SK-N-SH (cell line): ENCODE measurements around the gene ADRA2A. TPM values are rescaled to one million over a fixed set of nuclear protein-coding genes. Genes with fewer than 3 reads are reported as not detected.

Experiments
- CTCF ChIA-PET: fragments of 300-600, 350-600 bp; formaldehyde crosslinking; extraction: SDS; loops from one replicate; lab custom pipeline; 2021; lab: Yijun Ruan, JAX
- POLR2A ChIA-PET: fragments of 350-600 bp; sonication (Branson Sonifier 250); formaldehyde crosslinking; extraction: SDS; loops from one replicate; lab custom pipeline; 2020; ENCODE audit warnings: antibody characterized with exemption, inconsistent platforms; lab: Yijun Ruan, JAX
- DNase-seq: peaks from one replicate; pipeline ENCODE4 v3.0.0; 2012
- H2AFZ ChIP-seq: fragments of 200-600 bp; sonication (generic); 2 replicates; pipeline ENCODE4 v1.8.1; 2016; ENCODE audit warnings: antibody characterized with exemption, mild to moderate bottlenecking, low read depth
- H3F3A ChIP-seq: fragments of 200-600 bp; sonication (generic); replicated peaks from 2 replicates; pipeline ENCODE3; 2016; ENCODE audit warnings: antibody characterized with exemption, mild to moderate bottlenecking; ENCODE audit not compliant: insufficient read depth
- H3K27ac ChIP-seq, 2 experiments: fragments of 200-500 bp in 1 of 2; fragments of 200-600 bp in 1 of 2; sonication (Bioruptor generic) in 1 of 2; sonication (generic), shearing (Covaris generic) in 1 of 2; 2 replicates each; pipeline versions ENCODE4 v1.5.1 to v1.6.1; 2014 to 2016; ENCODE audit warnings: low read depth in 2 of 2, inconsistent platforms in 1 of 2, low read length in 1 of 2, mild to moderate bottlenecking in 1 of 2, mixed read lengths in 1 of 2
- H3K27me3 ChIP-seq: fragments of 200-600 bp; sonication (generic), shearing (Covaris generic); 2 replicates; pipeline ENCODE4 v1.6.1; 2016; ENCODE audit warnings: mixed run types; ENCODE audit not compliant: insufficient read depth
- H3K36me3 ChIP-seq, 2 experiments: fragments of 200-500 bp in 1 of 2; fragments of 200-600 bp in 1 of 2; sonication (Bioruptor generic) in 1 of 2; sonication (generic) in 1 of 2; replicated peaks in 1 of 2; 2 replicates each; pipeline versions ENCODE3 to v1.5.1; 2014 to 2016; ENCODE audit warnings: low read length in 1 of 2, mild to moderate bottlenecking in 1 of 2; ENCODE audit not compliant: insufficient read depth in 2 of 2, control insufficient read depth in 1 of 2
- H3K4me1 ChIP-seq, 2 experiments: fragments of 200-500 bp in 1 of 2; fragments of 200-600 bp in 1 of 2; sonication (Bioruptor generic) in 1 of 2; sonication (generic), shearing (Covaris generic) in 1 of 2; 2 replicates each; pipeline versions ENCODE4 v1.5.1 to v1.6.1; 2014 to 2016; ENCODE audit warnings: low read depth in 1 of 2, low read length in 1 of 2, mixed run types in 1 of 2; ENCODE audit not compliant: insufficient read depth in 2 of 2, control insufficient read depth in 1 of 2
- H3K4me2 ChIP-seq: fragments of 200-600 bp; sonication (generic), shearing (Covaris generic); 2 replicates; pipeline ENCODE4 v1.6.1; 2017; ENCODE audit warnings: mixed run types
- H3K4me3 ChIP-seq, 2 experiments: fragments of 200-500 bp in 1 of 2; fragments of 200-600 bp in 1 of 2; sonication (Bioruptor generic) in 1 of 2; sonication (generic), shearing (Covaris generic) in 1 of 2; 2 replicates each; pipeline versions ENCODE4 v1.5.1 to v1.8.1; 2014 to 2016; ENCODE audit warnings: low read depth in 2 of 2, inconsistent platforms in 1 of 2, low read length in 1 of 2, mild to moderate bottlenecking in 1 of 2, mixed read lengths in 1 of 2, moderate library complexity in 1 of 2
- H3K79me2 ChIP-seq: fragments of 200-600 bp; sonication (generic); 2 replicates; pipeline ENCODE4 v1.8.1; 2017; ENCODE audit warnings: mild to moderate bottlenecking; ENCODE audit not compliant: insufficient read depth
- H3K9ac ChIP-seq: fragments of 200-600 bp; sonication (generic); 2 replicates; pipeline ENCODE4 v1.6.1; 2017; ENCODE audit warnings: mixed run types
- H3K9me2 ChIP-seq: fragments of 200-600 bp; sonication (generic); 2 replicates; pipeline ENCODE4 v1.6.1; 2017; ENCODE audit warnings: mixed run types
- H3K9me3 ChIP-seq: fragments of 200-600 bp; sonication (generic); 2 replicates; pipeline ENCODE4 v1.6.1; 2017; ENCODE audit warnings: mixed run types, mild to moderate bottlenecking, moderate library complexity
- H4K20me1 ChIP-seq: fragments of 200-600 bp; sonication (generic); 2 replicates; pipeline ENCODE4 v1.6.1; 2017; ENCODE audit warnings: mild to moderate bottlenecking, mixed run types; ENCODE audit not compliant: insufficient read depth
- ELF1 ChIP-seq: IDR thresholded peaks from 2 replicates; pipeline ENCODE4 v1.4.0; 2012
- FOSL2 ChIP-seq: IDR thresholded peaks from 2 replicates; pipeline ENCODE4 v1.4.0; 2012; ENCODE audit warnings: low read depth, mild to moderate bottlenecking, moderate library complexity, borderline replicate concordance
- FOXJ3 ChIP-seq: sonication (generic); formaldehyde crosslinking; IDR thresholded peaks from 2 replicates; pipeline ENCODE4 v1.5.1; 2020; ENCODE audit warnings: mild to moderate bottlenecking, missing genetic modification reagents
- FOXM1 ChIP-seq: IDR thresholded peaks from 2 replicates; pipeline ENCODE4 v1.4.0; 2012; ENCODE audit warnings: low read depth, mild to moderate bottlenecking
- JUND ChIP-seq: IDR thresholded peaks from 2 replicates; pipeline ENCODE4 v1.4.0; 2012
- MXI1 ChIP-seq: IDR thresholded peaks from 2 replicates; pipeline ENCODE4 v1.6.1; 2012; ENCODE audit warnings: mild to moderate bottlenecking, low read depth, low read length, improper control_type of control experiment
- NFIC ChIP-seq: IDR thresholded peaks from 2 replicates; pipeline ENCODE4 v1.4.0; 2012; ENCODE audit warnings: borderline replicate concordance
- NRF1 ChIP-seq: IDR thresholded peaks from 2 replicates; pipeline ENCODE4 v1.6.1; 2012; ENCODE audit warnings: low read depth, mild to moderate bottlenecking, low read length
- POLR2AphosphoS5 ChIP-seq: IDR thresholded peaks from 2 replicates; pipeline ENCODE4 v1.6.1; 2012; ENCODE audit warnings: low read depth, low read length
- RAD21 ChIP-seq: IDR thresholded peaks from 2 replicates; pipeline ENCODE4 v1.6.1; 2012; ENCODE audit warnings: mild to moderate bottlenecking, low read length
- RFX5 ChIP-seq: IDR thresholded peaks from 2 replicates; pipeline ENCODE4 v1.6.1; 2012; ENCODE audit warnings: mild to moderate bottlenecking, improper control_type of control experiment, low read length
- SMC3 ChIP-seq: IDR thresholded peaks from 2 replicates; pipeline ENCODE4 v1.6.1; 2012; ENCODE audit warnings: low read depth, low read length, improper control_type of control experiment
- TAF1 ChIP-seq: IDR thresholded peaks from 2 replicates; pipeline ENCODE4 v1.6.1; 2012; ENCODE audit warnings: low read depth, mild to moderate bottlenecking, low read length, moderate library complexity, borderline replicate concordance
- YY1 ChIP-seq: IDR thresholded peaks from 2 replicates; pipeline ENCODE4 v1.4.0; 2012; ENCODE audit warnings: low read depth, mild to moderate bottlenecking
- WGBS: methylation state at CpG from one replicate; pipeline ENCODE4 v1.1.6; 2017; ENCODE audit warnings: low lambda C conversion rate; 5-methylcytosine and 5-hydroxymethylcytosine counted together
- polyA plus RNA-seq, 3 experiments: library from polyadenylated mRNA; depleted of rRNA; stranded (reverse); fragments of >200 nt; gene quantifications; 2 replicates each; pipeline ENCODE4 v1.2.3, GENCODE V29; 2012
- TF ChIP-seq, protein P1 (sequence below): IDR thresholded peaks from 2 replicates; pipeline ENCODE4 v1.4.0; 2012; ENCODE audit warnings: low read depth, borderline replicate concordance
- TF ChIP-seq, protein P2 (sequence below): IDR thresholded peaks from 2 replicates; pipeline ENCODE4; 2012
- TF ChIP-seq, protein P3 (sequence below): fragments of 200-600 bp; sonication (generic); IDR thresholded peaks from 2 replicates; pipeline ENCODE4 v1.6.1; 2017; ENCODE audit warnings: antibody characterized with exemption, mild to moderate bottlenecking, moderate library complexity

ADRA2A gene
- polyA plus RNA-seq, 1 of the 3 experiments (the other 2 are of a cell fraction): 0.02 TPM

DNA sequence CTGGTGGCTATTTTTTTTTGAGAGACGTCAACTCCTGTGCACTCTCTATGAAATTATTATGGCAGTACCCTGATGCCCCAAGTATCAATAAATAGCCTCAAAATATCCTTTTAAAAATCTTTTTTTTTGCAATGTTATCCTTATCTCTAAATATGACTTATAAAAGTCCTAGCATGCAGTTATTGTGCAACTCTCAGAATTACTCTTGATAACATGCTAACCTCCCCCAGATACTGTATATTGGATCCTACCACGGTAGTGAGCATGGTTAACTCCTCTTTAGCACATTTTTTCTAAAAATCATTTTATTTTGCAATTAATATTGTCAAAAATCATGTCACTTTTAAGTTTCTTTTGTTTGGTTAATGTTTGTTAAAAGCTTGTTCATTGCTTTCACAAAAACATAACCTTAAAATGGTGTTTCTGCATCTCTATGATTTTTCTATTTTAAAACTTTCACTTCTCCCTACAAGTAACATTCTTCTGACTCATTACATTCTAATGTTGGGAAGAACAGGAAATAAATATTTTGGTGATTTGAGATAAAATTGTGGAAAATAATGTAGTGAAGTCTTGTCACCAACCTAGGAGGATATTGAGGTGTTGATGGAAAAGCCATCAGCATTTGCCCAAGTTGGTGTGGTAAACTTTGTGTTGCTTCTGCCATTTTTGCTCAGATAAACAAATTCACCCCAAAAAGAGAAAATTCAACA lies 42.1 kb upstream of the ADRA2A start:
- no peaks in the 10 kb centered on the region for H3K79me2 ChIP-seq
- peaks cover 9% of the 10 kb centered on the region for H3F3A ChIP-seq
- no peaks in the 10 kb centered on the region for H3K27me3 ChIP-seq
- H3K36me3 ChIP-seq: peaks cover 2 to 8% of the 10 kb centered on the region in 2 experiments
- H3K27ac ChIP-seq: peak overlapping the region in 1 of 2 experiments; percentile 29; a peak in 1 of 4 replicates
- H3K4me2 ChIP-seq: no peak overlapping the region
- no peaks in the 10 kb centered on the region for H3K9me2 ChIP-seq
- DNase-seq: no peak
- CTCF ChIA-PET: no interaction called here
- no peak overlapping the region for H2AFZ ChIP-seq
- no peaks in the 10 kb centered on the region for H4K20me1 ChIP-seq
- 0 out of 4 replicates have a peak, but pooled peaks cover 0 to 11% of the 10 kb centered on the region in 2 experiments for H3K4me1 ChIP-seq
- no peak overlapping the region for H3K4me3 ChIP-seq
- WGBS: 92% methylated on average over 2 of the region's 2 CpGs
- no peak overlapping the region for H3K9ac ChIP-seq
- POLR2A ChIA-PET: no interaction called here
- TF ChIP-seq JUND (peak; percentile 17; the same call in 1 of the 2 replicates), MXI1 (no peak), NFIC (no peak), FOSL2 (peak; percentile 28; the same call in 1 of the 2 replicates), RAD21 (no peak), RFX5 (no peak), NRF1 (no peak), TAF1 (no peak), FOXM1 (no peak), SMC3 (no peak), ELF1 (no peak)
- 0 out of 2 replicates have a peak, but pooled peaks cover 7% of the 10 kb centered on the region for H3K9me3 ChIP-seq

DNA sequence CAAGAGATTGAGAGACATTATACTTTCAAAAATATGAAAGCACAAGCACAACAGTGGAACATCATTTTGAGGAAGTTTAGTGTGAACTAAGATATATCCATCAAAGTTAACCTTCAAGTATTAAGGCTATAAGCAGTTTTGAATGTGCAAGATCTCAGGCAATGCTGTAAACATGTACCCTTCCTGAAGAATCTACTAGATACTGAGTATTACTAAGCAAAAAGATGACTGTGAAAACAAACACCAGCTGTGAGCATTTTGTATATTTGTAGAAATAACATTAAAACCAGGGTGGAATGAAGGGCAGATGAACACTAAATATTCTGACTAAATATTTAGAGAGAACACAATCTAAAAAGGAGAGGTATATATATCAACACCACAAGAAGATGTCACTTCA lies 41.3 kb upstream of the ADRA2A start:
- ChIA-PET CTCF (no interaction called here), POLR2A (no interaction called here)
- no peaks in the 10 kb centered on the region for H3K9me2 ChIP-seq
- H3F3A ChIP-seq: peaks cover 9% of the 10 kb centered on the region
- 0 out of 2 replicates have a peak, but pooled peaks cover 9% of the 10 kb centered on the region for H3K9me3 ChIP-seq
- no peaks in the 10 kb centered on the region for H3K27me3 ChIP-seq
- no peak overlapping the region for H2AFZ ChIP-seq
- H3K36me3 ChIP-seq: peaks cover 2 to 8% of the 10 kb centered on the region in 2 experiments
- H3K4me3 ChIP-seq: no peak overlapping the region
- no peak overlapping the region for H3K9ac ChIP-seq
- DNase-seq: no peak
- 0 out of 4 replicates have a peak, but pooled peaks cover 0 to 11% of the 10 kb centered on the region in 2 experiments for H3K4me1 ChIP-seq
- H3K4me2 ChIP-seq: no peak overlapping the region
- no peaks in the 10 kb centered on the region for H4K20me1 ChIP-seq
- TF ChIP-seq NFIC (no peak), POLR2AphosphoS5 (no peak), NRF1 (no peak), FOXM1 (no peak), ELF1 (no peak), YY1 (no peak), FOXJ3 (CRISPR knock-in tag) (no peak)
- TF ChIP-seq, protein P1, sequence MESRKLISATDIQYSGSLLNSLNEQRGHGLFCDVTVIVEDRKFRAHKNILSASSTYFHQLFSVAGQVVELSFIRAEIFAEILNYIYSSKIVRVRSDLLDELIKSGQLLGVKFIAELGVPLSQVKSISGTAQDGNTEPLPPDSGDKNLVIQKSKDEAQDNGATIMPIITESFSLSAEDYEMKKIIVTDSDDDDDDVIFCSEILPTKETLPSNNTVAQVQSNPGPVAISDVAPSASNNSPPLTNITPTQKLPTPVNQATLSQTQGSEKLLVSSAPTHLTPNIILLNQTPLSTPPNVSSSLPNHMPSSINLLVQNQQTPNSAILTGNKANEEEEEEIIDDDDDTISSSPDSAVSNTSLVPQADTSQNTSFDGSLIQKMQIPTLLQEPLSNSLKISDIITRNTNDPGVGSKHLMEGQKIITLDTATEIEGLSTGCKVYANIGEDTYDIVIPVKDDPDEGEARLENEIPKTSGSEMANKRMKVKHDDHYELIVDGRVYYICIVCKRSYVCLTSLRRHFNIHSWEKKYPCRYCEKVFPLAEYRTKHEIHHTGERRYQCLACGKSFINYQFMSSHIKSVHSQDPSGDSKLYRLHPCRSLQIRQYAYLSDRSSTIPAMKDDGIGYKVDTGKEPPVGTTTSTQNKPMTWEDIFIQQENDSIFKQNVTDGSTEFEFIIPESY: no peak
- TF ChIP-seq, protein P2, sequence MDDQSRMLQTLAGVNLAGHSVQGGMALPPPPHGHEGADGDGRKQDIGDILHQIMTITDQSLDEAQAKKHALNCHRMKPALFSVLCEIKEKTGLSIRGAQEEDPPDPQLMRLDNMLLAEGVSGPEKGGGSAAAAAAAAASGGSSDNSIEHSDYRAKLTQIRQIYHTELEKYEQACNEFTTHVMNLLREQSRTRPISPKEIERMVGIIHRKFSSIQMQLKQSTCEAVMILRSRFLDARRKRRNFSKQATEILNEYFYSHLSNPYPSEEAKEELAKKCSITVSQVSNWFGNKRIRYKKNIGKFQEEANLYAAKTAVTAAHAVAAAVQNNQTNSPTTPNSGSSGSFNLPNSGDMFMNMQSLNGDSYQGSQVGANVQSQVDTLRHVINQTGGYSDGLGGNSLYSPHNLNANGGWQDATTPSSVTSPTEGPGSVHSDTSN: no peak
- TF ChIP-seq, protein P3, sequence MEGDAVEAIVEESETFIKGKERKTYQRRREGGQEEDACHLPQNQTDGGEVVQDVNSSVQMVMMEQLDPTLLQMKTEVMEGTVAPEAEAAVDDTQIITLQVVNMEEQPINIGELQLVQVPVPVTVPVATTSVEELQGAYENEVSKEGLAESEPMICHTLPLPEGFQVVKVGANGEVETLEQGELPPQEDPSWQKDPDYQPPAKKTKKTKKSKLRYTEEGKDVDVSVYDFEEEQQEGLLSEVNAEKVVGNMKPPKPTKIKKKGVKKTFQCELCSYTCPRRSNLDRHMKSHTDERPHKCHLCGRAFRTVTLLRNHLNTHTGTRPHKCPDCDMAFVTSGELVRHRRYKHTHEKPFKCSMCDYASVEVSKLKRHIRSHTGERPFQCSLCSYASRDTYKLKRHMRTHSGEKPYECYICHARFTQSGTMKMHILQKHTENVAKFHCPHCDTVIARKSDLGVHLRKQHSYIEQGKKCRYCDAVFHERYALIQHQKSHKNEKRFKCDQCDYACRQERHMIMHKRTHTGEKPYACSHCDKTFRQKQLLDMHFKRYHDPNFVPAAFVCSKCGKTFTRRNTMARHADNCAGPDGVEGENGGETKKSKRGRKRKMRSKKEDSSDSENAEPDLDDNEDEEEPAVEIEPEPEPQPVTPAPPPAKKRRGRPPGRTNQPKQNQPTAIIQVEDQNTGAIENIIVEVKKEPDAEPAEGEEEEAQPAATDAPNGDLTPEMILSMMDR: no peak
- H3K79me2 ChIP-seq: no peaks in the 10 kb centered on the region
- H3K27ac ChIP-seq: no peak overlapping the region
